ENCODE data around the gene RAB6C.

Gene RAB6C

GRCh38 chr2:129975016-129975774 lies 4.3 kb upstream of the RAB6C start:
- TF ChIP-seq CTCF (IDR thresholded peaks at IDR 0.05) = no peak

GRCh38 chr2:129977986-129978385 lies 1.5 kb upstream of the RAB6C start:
- TF ChIP-seq CTCF (IDR thresholded peaks at IDR 0.05) = no peak

GRCh38 chr2:129984426-129984825 lies 5.0 kb downstream of the RAB6C start:
- TF ChIP-seq CTCF (IDR thresholded peaks at IDR 0.05) = no peak

GRCh38 chr2:130019402-130019801 lies 39.9 kb downstream of the RAB6C start:
- no peak for TF ChIP-seq CTCF (IDR thresholded peaks at IDR 0.05)

All from LNCAP (cell line).